K562 (cell line): ENCODE measurements around the gene OR7G3.

ENCODE experiments used
- EZH2 ChIP-seq: IDR thresholded peaks from 2 replicates; pipeline ENCODE4 v1.6.1; 2012; ENCODE audit warnings: low read depth, mild to moderate bottlenecking, inconsistent platforms, low read length, borderline replicate concordance
- XRCC5 ChIP-seq: fragments of 200-400 bp; formaldehyde crosslinking; IDR thresholded peaks from 2 replicates; pipeline ENCODE4 v1.6.1; 2017; ENCODE audit warnings: low read depth, mild to moderate bottlenecking, low read length
- ZNF121 ChIP-seq: sonication (generic); formaldehyde crosslinking; conservative IDR thresholded peaks from 2 replicates; pipeline ENCODE4 v1.8.0; 2022; ENCODE audit warnings: missing genetic modification reagents
- ZNF274 ChIP-seq: IDR thresholded peaks from 2 replicates; pipeline ENCODE4 v1.6.1; 2011; ENCODE audit warnings: low read depth, mild to moderate bottlenecking, low read length, moderate library complexity, borderline replicate concordance
- TF ChIP-seq, protein P1 (sequence below): sonication (generic); formaldehyde crosslinking; IDR thresholded peaks from 2 replicates; pipeline ENCODE4 v1.8.0; 2022; ENCODE audit warnings: missing genetic modification reagents, mild to moderate bottlenecking, moderate library complexity, borderline replicate concordance
- TF ChIP-seq, protein P2 (sequence below): sonication (generic); formaldehyde crosslinking; IDR thresholded peaks from 2 replicates; pipeline ENCODE4 v1.9.0; 2022; ENCODE audit warnings: mild to moderate bottlenecking, missing genetic modification reagents

DNA sequence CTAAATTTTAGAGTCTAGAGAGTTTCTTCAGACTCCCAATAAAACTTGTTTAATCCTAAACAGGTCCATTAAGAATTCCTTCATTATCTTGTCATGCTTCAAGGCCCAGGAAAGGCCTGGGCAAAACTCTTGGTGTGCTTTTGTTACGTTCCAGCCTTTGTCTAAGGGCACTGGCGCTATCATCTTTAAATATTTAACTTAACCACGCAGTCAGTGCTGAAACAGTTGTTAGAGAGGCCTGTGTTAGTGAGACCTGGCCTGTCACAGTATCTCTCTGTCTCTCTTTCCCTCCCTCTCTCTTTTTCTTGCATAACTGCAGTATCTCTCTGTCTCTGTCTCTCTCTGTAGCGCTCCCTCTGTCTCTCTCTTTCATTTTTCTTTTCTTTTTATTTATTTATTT is 48.1 kb downstream of the OR7G3 start:
- TF ChIP-seq ZNF121 (CRISPR knock-in tag) (no peak), ZNF274 (no peak), XRCC5 (no peak), EZH2 (no peak)
- TF ChIP-seq, protein P1, sequence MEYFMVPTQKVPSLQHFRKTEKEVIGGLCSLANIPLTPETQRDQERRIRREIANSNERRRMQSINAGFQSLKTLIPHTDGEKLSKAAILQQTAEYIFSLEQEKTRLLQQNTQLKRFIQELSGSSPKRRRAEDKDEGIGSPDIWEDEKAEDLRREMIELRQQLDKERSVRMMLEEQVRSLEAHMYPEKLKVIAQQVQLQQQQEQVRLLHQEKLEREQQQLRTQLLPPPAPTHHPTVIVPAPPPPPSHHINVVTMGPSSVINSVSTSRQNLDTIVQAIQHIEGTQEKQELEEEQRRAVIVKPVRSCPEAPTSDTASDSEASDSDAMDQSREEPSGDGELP: no peak
- TF ChIP-seq, protein P2, sequence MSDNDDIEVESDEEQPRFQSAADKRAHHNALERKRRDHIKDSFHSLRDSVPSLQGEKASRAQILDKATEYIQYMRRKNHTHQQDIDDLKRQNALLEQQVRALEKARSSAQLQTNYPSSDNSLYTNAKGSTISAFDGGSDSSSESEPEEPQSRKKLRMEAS (CRISPR knock-in tag): no peak
